Gastroesophageal sphincter (tissue), 4 donors: Measurements from ENCODE around the gene LRRC45. TPM values are rescaled to one million over a fixed set of nuclear protein-coding genes. Genes with fewer than 3 reads are reported as not detected.

Experiments
- ATAC-seq: fragments of 150-250 bp; one replicate; pipeline ENCODE4 v1.9.1; 2016; ENCODE audit warnings: mild to moderate bottlenecking, moderate library complexity
- H3K27ac ChIP-seq, 4 donors: fragments of 200-600 bp; sonication (generic) in 3 of 4; 1 replicate in 3 of 4; 2 replicates in 1 of 4; pipeline ENCODE4 v1.5.1; 2016 to 2019
- H3K27me3 ChIP-seq: fragments of 200-600 bp; sonication (generic); one replicate; pipeline ENCODE4 v1.5.1; 2019
- H3K36me3 ChIP-seq, 2 donors: fragments of 200-600 bp; sonication (generic); one replicate each; pipeline ENCODE4 v1.5.1; 2019; ENCODE audit warnings: control low read depth in 1 of 2
- H3K4me1 ChIP-seq, 3 donors: fragments of 200-600 bp; sonication (generic); 1 replicate in 2 of 3; 2 replicates in 1 of 3; pipeline ENCODE4 v1.5.1; 2016 to 2019; ENCODE audit warnings: control low read depth in 2 of 3
- H3K4me3 ChIP-seq, 2 donors: fragments of 200-600 bp; sonication (generic); one replicate each; pipeline ENCODE4 v1.5.1; 2019; ENCODE audit warnings: mild to moderate bottlenecking in 1 of 2, moderate library complexity in 1 of 2
- H3K9me3 ChIP-seq, 3 donors: fragments of 200-600 bp; sonication (generic); one replicate each; pipeline ENCODE4 v1.5.1; 2017 to 2019; ENCODE audit warnings: control low read depth in 2 of 3
- CTCF ChIP-seq, 4 experiments: fragments of 200-600 bp in 2 of 4; fragments of 450-650 bp in 2 of 4; sonication (generic) in 1 of 4; IDR thresholded peaks; one replicate each; pipeline ENCODE4 v1.5.1; 2017 to 2019; ENCODE audit warnings: antibody characterized with exemption in 4 of 4, mild to moderate bottlenecking in 2 of 4, moderate library complexity in 2 of 4
- EP300 ChIP-seq: sonication (generic); formaldehyde crosslinking; IDR thresholded peaks from one replicate; pipeline ENCODE4 v1.6.1; 2017; ENCODE audit warnings: antibody characterized with exemption, mild to moderate bottlenecking
- POLR2A ChIP-seq, 2 donors: fragments of 450-650 bp; IDR thresholded peaks; one replicate each; pipeline ENCODE4 v1.6.1; 2017; ENCODE audit warnings: antibody characterized with exemption in 2 of 2, mild to moderate bottlenecking in 2 of 2, moderate library complexity in 1 of 2
- POLR2AphosphoS5 ChIP-seq: sonication (generic); formaldehyde crosslinking; IDR thresholded peaks from one replicate; pipeline ENCODE4 v1.6.1; 2017; ENCODE audit warnings: antibody characterized with exemption
- WGBS, 2 donors: methylation state at CpG; one replicate each; pipeline ENCODE4 v1.1.5; 2018; ENCODE audit warnings: low coverage in 1 of 2; 5-methylcytosine and 5-hydroxymethylcytosine counted together
- total RNA-seq, 4 donors: library from RNA; depleted of rRNA; stranded (reverse); fragments of >200 nt; gene quantifications; one replicate each; pipeline ENCODE4 v1.1.0, GENCODE V29; 2016

LRRC45 gene
- total RNA-seq, 4 donors from 2014 or later, result 4.4 to 16.3 (median 12.4) TPM

- TF ChIP-seq POLR2AphosphoS5, result no peak
- TF ChIP-seq EP300, result no peak
- TF ChIP-seq POLR2A (IDR thresholded peaks at IDR 0.05), result no peak
- no peak for TF ChIP-seq CTCF (IDR thresholded peaks at IDR 0.05)
- H3K36me3 ChIP-seq, result peaks cover 0 to 70% of the 10 kb centered on the region in 2 donors
- WGBS, 2 donors, result 92% methylated on average over 4 of the region's 36 CpGs; no CpG with 5 or more reads in 1 of the 2 donors
These were observed 57.1 kb downstream of the LRRC45 start for GRCh38 chr17:82080048-82080788.

More at GRCh38 chr17:82080048-82080788, 57.1 kb downstream of the LRRC45 start:
- Histone ChIP-seq H3K27me3 (no peaks in the 10 kb centered on the region), H3K4me3 (no peak overlapping the region), H3K27ac (no peak overlapping the region), H3K9me3 (no peaks in the 10 kb centered on the region), H3K4me1 (no peaks in the 10 kb centered on the region)
- ATAC-seq, result no peak

Other genes starting within 250 kb of the LRRC45 start
- under 1 TPM in 1 of 4 donors, not detected in 3; 0.47 TPM for gene GCGR, start 219.2 kb upstream of the LRRC45 start, total RNA-seq
- 100 to 1,000 TPM in 1 of 4 donors, 10 to 100 TPM in 3; 70.4 to 131 (median 85.9) TPM for gene MCRIP1, start 190.0 kb upstream of the LRRC45 start, total RNA-seq
- not detected for gene PPP1R27, start 188.3 kb upstream of the LRRC45 start, total RNA-seq
- gene P4HB, start 162.8 kb upstream of the LRRC45 start, total RNA-seq, result 100 to 1,000 TPM; 257 to 365 (median 324) TPM
- gene ARHGDIA, start 152.0 kb upstream of the LRRC45 start, total RNA-seq, result 100 to 1,000 TPM; 120 to 219 (median 169) TPM
- 10 to 100 TPM; 26.6 to 68.1 (median 55.5) TPM for gene ALYREF, start 131.7 kb upstream of the LRRC45 start, total RNA-seq
- gene ANAPC11, start 131.6 kb upstream of the LRRC45 start, total RNA-seq, result 100 to 1,000 TPM in 3 of 4 donors, 10 to 100 TPM in 1; 81.0 to 128 (median 119) TPM
- under 1 TPM in 2 of 4 donors, not detected in 2; 0.12 to 0.16 TPM for gene NPB, start 121.1 kb upstream of the LRRC45 start, total RNA-seq
- 10 to 100 TPM; 18.4 to 45.8 (median 34.4) TPM for gene PCYT2, start 111.9 kb upstream of the LRRC45 start, total RNA-seq
- gene SIRT7, start 105.1 kb upstream of the LRRC45 start, total RNA-seq, result 10 to 100 TPM; 14.3 to 24.1 (median 18.3) TPM
- 10 to 100 TPM; 18.8 to 39.3 (median 25.3) TPM for gene MAFG, start 95.6 kb upstream of the LRRC45 start, total RNA-seq
- gene PYCR1, start 86.0 kb upstream of the LRRC45 start, total RNA-seq, result 1 to 10 TPM; 3.4 to 6.8 (median 5.1) TPM
- not detected for gene MYADML2, start 76.1 kb upstream of the LRRC45 start, total RNA-seq
- under 1 TPM in 1 of 4 donors, not detected in 3; 0.22 TPM for gene NOTUM, start 62.1 kb upstream of the LRRC45 start, total RNA-seq
- gene ASPSCR1, start 45.7 kb upstream of the LRRC45 start, total RNA-seq, result 10 to 100 TPM; 11.7 to 24.4 (median 18.6) TPM
- gene CENPX, start 427 bp upstream of the LRRC45 start, total RNA-seq, result 100 to 1,000 TPM in 1 of 4 donors, 10 to 100 TPM in 3; 65.3 to 110 (median 78.8) TPM
- gene RAC3, start 8.4 kb downstream of the LRRC45 start, total RNA-seq, result 1 to 10 TPM in 1 of 4 donors, under 1 TPM in 2, not detected in 1; 0.50 to 6.9 (median 0.54) TPM
- gene DCXR, start 14.4 kb downstream of the LRRC45 start, total RNA-seq, result 100 to 1,000 TPM in 2 of 4 donors, 10 to 100 TPM in 2; 70.7 to 140 (median 108) TPM
- 10 to 100 TPM; 28.8 to 48.2 (median 34.3) TPM for gene RFNG, start 28.5 kb downstream of the LRRC45 start, total RNA-seq
- gene GPS1, start 28.6 kb downstream of the LRRC45 start, total RNA-seq, result 100 to 1,000 TPM in 1 of 4 donors, 10 to 100 TPM in 3; 69.3 to 103 (median 77.2) TPM
- gene DUS1L, start 42.5 kb downstream of the LRRC45 start, total RNA-seq, result 10 to 100 TPM; 35.8 to 62.8 (median 52.9) TPM
- gene FASN, start 74.9 kb downstream of the LRRC45 start, total RNA-seq, result 10 to 100 TPM; 22.6 to 52.8 (median 48.3) TPM
- 10 to 100 TPM in 3 of 4 donors, 1 to 10 TPM in 1; 6.5 to 28.2 (median 16.2) TPM for gene CCDC57, start 189.5 kb downstream of the LRRC45 start, total RNA-seq
- 10 to 100 TPM; 11.2 to 38.5 (median 22.1) TPM for gene SLC16A3, start 205.7 kb downstream of the LRRC45 start, total RNA-seq